ELR (cell line): ENCODE results near the gene HSCB.
"Not testable (repeated sequence)": the region's sequence is repeated elsewhere in the genome, so short reads cannot be mapped to it uniquely, and the experiment has no call there.

Source experiments
- DNase-seq: peaks from one replicate; pipeline ENCODE4 v3.0.0-alpha.2; 2015; ENCODE audit warnings: low read depth

HSCB gene

GRCh38 chr22:28741785-28742561 lies at the start of gene HSCB, which contains the start of gene CHEK2:
TSS of gene HSCB (plus strand) at chr22:28742039. CDS start at chr22:28742096, 57 bp downstream.
TSS of gene CHEK2 (minus strand) at chr22:28741820. CDS start at chr22:28734721, 7,099 bp downstream.
- DNase-seq: peak; percentile 99

GRCh38 chr22:28693041-28693760 lies 48.6 kb upstream of the HSCB start:
- not testable (repeated sequence) for DNase-seq

GRCh38 chr22:28702891-28703290 lies 38.9 kb upstream of the HSCB start:
- DNase-seq: no peak

- DNase-seq: no peak
Measured at GRCh38 chr22:28703436-28703835, 38.4 kb upstream of the HSCB start.

GRCh38 chr22:28706845-28707244 lies 35.0 kb upstream of the HSCB start:
- DNase-seq: no peak

- peak; percentile 29 for DNase-seq
Measured at GRCh38 chr22:28710107-28710506, 31.7 kb upstream of the HSCB start.

- DNase-seq: peak; percentile 91
Measured at GRCh38 chr22:28710576-28711191, 31.2 kb upstream of the HSCB start.

DNA sequence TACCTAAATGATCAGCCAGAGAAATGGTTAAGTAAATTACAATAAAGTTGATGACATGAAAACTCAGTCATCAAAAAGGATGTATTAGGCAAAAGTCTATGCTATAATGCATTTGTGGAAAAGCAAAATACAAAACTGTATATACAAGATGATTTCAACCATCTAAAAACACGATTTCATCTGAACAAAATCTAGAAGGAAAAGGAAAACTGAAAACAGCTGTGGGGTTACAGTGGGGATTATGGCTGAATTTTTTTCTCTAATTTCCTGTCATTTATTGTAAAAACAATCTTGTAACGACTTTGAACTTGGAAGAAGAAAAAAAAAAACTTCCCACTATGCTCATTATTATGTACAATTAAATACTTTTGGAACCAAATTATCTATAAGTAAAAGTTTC lies 30.5 kb upstream of the HSCB start:
- no peak for DNase-seq

- DNase-seq: peak; percentile 97
Measured at GRCh38 chr22:28711820-28712777, 29.7 kb upstream of the HSCB start.

- DNase-seq: peak; percentile 59
Measured at GRCh38 chr22:28714043-28714628, 27.7 kb upstream of the HSCB start.

- DNase-seq: no peak
Measured at GRCh38 chr22:28715611-28716010, 26.2 kb upstream of the HSCB start.

DNA sequence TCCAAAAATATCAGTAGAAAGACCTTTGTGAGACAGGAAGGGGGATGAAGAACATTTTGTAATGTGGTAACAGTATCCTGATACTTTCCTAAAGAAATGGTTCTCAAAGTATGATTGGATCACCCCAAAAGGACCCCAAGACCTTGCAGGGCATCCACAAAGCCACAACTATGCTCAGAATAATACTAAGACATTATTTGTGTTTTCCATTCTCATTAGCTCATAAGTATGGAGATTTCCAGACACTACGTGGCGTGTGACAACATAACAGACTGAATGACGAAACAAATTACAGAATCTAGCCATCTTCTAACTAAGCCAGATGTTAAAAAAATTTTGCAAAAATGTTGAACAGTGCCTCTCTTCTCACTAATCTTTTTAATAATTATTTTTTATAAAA lies 25.2 kb upstream of the HSCB start:
- DNase-seq: no peak

DNA sequence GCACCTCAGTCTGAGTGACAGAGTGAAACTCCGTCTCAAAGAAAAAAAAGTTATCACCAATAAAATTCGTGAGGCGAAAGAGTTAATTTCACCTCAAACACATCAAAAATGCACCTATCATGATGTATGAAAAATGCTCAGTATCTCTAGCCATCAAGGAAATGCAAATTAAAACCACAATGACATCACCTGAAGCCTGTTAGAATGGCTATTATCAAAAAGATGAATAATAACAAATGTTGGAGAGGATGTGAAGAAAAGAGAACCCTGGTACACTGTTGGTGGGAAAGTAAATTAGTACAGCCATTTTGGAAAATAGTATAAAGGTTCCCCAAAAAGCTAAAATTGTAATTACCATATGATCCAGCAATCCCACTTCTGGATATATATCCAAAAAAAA lies 23.8 kb upstream of the HSCB start:
- no peak for DNase-seq

- no peak for DNase-seq
Measured at GRCh38 chr22:28728002-28728401, 13.8 kb upstream of the HSCB start.

GRCh38 chr22:28728621-28729313 lies 13.1 kb upstream of the HSCB start:
- no peak for DNase-seq

GRCh38 chr22:28730179-28730578 lies 11.7 kb upstream of the HSCB start:
- no peak for DNase-seq

- no peak for DNase-seq
Measured at GRCh38 chr22:28734393-28734792, 7.4 kb upstream of the HSCB start.

DNA sequence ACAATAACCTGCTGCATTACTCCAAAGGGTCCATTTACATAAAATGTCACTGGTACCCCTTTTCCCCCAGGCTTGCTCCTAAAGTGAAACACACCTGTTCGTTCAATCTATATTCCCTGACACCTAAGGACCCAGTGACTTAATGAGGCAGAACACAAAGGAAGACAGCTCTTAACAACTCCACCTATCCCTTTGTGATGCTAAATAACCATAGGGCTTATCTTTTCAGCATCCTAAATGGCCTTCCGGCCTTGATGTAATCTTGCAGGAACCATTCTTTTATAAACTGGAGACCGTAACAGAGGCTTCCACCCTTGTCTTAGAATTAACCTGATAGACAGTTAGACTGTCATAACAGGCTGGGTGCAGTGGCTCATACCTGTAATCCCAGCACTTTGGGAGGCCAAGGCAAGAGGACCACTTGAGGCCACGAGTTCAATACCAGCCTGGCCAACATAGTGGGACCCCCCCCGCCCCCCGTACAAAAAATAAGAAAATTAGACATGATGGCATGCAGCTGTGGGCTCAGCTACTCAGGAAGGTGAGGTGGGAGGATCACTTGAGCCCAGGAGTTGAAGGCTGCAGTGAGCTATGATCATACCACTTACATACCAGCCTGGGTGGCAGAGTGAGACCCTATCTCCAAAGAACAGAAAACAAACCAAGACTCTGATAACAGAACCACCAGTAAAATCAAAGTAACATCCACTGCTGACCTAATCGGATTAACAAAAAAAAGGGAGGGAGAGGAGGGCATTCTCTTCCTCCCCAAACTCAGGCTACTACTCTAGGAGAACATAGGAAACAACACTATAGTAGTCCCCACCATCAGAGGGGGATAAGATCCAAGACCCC lies 5.3 kb upstream of the HSCB start:
- DNase-seq: no peak

DNA sequence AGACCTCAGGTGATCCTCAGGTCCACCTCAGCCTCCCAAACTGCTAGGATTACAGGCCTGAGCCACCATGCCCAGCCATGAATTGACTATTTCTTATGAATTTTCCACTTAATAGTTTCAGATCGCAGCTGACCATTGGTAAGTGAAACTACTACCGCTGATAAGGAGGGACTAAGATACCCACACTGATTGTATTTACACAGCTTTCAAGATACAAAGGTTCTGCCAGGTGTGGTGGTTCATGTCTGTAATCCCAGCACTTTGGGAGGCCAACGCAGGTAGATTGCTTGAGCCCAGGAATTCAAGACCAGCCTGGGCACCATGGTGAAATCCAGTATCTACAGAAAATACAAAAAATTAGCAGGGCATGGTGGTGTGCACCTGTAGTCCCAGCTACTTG lies 4.1 kb upstream of the HSCB start:
- DNase-seq: no peak

- not testable (repeated sequence) for DNase-seq
Measured at GRCh38 chr22:28738876-28739275, 3.0 kb upstream of the HSCB start.
